Neuron (in vitro differentiated cells): ENCODE measurements around the gene FRMD4A.
"Not testable (repeated sequence)": the region's sequence is repeated elsewhere in the genome, so short reads cannot be mapped to it uniquely, and the experiment has no call there.

Experiments
- H2AFZ ChIP-seq: one replicate; pipeline ENCODE4 v1.6.1; 2013; ENCODE audit warnings: low read depth, mild to moderate bottlenecking, inconsistent platforms, low read length, moderate library complexity
- H3K27me3 ChIP-seq: one replicate; pipeline ENCODE4 v1.6.1; 2013; ENCODE audit warnings: low read length; ENCODE audit not compliant: insufficient read depth
- H3K36me3 ChIP-seq: one replicate; pipeline ENCODE4 v1.6.1; 2013; ENCODE audit warnings: low read length; ENCODE audit not compliant: insufficient read depth
- H3K4me1 ChIP-seq: one replicate; pipeline ENCODE4 v1.6.1; 2013; ENCODE audit warnings: low read length; ENCODE audit not compliant: insufficient read depth
- H3K4me3 ChIP-seq: 2 replicates; pipeline ENCODE4 v1.5.1; 2013; ENCODE audit warnings: mild to moderate bottlenecking, low read length, moderate library complexity
- H3K9me3 ChIP-seq: one replicate; pipeline ENCODE4 v1.6.1; 2013; ENCODE audit warnings: low read length

FRMD4A gene

DNA sequence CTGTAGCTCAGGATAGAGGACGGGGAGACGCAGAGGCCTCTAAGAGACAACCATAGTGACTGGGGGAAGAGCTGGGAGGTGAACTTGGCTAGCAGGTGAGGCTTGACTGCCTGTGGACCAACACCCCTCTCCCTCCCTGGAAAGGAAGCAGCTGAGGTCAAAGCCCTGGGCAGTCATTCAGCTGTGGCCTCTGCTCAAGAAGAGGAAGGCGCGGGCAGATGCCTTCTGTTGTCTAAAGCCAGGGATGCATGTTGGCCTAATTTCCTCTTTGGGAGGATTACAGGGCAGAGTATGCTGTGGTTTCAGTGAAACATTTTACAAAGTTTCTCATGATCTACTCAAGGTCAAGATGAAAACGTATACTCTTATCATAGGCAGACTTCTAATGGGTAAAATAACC lies 416.8 kb downstream of the FRMD4A start:
- Histone ChIP-seq H3K4me3 (no peak overlapping the region), H3K27me3 (no peaks in the 10 kb centered on the region), H3K36me3 (no peaks in the 10 kb centered on the region), H3K9me3 (no peaks in the 10 kb centered on the region), H3K4me1 (peaks cover 8% of the 10 kb centered on the region), H2AFZ (no peak overlapping the region)

DNA sequence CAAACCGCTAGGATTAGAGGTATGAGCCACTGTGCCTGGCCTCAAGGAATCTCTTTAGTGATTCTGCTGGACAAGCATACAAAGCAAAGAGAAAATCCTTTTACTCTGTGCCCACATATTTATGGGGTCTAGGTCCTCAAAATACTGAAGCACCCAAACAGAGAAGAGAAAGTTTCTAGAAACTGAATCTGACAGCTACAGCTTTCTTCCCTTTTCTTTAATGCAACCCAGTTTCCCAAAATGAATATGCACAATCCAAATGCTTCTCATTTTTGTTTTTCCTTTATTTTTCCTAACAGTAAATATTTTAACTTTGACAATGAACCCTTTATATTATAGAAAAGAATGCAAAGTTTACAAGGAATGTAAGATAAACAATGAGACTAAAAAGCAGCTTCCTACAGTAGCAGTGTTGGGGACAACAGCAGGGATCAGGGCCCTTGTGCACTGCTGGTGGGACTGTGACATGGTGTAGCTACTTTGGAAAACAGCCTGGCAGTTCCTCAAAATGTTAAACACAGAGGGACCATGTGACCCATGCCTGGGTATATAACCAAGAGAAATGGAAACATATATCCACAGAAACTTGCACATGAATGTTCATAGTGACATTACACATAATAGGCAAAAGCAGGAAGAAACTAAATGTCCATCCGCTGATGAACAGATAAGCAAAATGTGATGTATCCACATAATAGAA lies 418.8 kb downstream of the FRMD4A start:
- Histone ChIP-seq H2AFZ (no peak overlapping the region), H3K36me3 (no peaks in the 10 kb centered on the region), H3K4me3 (no peak overlapping the region), H3K27me3 (no peaks in the 10 kb centered on the region), H3K9me3 (no peaks in the 10 kb centered on the region), H3K4me1 (peaks cover 8% of the 10 kb centered on the region)

DNA sequence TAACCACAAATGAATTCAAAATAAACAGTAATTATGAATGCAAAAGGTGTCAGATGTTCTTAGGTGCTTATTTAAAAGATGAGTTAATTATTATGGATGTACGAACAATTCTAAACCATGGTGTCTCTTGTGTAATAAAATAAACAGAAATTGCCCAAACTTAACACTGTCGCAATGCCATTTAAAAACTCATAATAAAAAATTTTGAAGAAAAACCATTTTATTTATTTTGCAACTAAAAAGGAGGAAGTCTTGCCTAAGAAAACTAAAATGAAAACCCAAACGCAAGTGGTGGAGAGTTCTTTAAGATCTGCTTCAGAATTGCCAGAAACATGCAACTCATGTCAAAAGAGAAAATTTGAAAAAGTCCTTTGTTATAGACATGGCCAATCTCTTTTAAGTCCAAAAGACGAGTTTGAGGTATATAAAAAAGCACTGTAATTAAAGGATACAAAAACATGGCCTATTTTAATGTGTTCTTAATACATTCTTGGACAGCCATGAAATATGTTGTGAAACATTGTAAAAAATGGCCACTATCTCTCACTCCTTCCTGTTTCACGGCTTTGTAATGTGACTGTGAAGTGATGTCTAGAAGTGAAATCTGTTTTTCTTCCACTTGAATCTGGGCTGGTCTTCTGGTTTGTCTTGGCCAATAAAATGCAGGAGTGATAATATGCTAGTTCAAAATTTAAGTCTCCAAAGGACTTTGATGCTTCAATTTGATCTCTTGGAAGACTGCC lies 421.0 kb downstream of the FRMD4A start:
- Histone ChIP-seq H2AFZ (no peak overlapping the region), H3K4me1 (no peaks in the 10 kb centered on the region), H3K27me3 (no peaks in the 10 kb centered on the region), H3K36me3 (no peaks in the 10 kb centered on the region), H3K9me3 (no peaks in the 10 kb centered on the region), H3K4me3 (no peak overlapping the region)

DNA sequence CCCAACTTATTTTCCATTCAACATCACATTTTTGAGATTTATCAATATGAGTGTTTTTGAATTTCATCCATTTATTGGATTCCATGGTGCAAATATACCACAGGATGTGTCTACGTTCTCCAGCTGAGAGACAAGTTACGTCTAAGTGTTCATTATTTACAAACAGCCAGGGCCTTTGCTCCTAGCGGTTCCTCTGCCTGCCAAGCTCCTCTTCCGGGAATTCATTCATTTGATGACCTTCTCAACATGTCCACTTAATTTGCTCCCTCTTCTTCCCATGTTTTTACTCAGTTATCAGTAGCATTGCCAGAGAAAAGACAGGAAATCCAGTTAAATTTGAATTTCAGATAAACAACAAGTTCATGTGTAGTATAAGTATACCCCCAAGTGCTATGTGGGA lies 422.2 kb downstream of the FRMD4A start:
- peaks cover 7% of the 10 kb centered on the region for H3K4me1 ChIP-seq

DNA sequence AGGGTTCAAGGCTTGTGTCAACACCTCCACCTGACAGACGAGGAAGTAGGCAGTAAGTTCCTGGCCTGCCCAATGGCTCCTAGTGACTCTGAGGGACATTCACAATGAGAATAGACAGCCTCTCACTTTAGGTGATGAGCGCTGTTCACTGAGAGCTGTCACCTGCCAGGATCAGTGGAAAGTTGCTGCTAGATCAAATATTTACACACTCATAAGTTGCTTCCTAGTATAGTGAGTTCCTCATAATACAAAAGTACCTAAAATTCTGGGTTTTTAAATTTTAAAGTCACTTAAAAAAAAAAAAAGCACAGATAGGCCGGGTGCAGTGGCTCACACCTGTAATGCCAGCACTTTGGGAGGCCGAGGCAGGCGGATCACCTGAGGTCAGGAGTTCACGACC lies 423.2 kb downstream of the FRMD4A start:
- H3K4me1 ChIP-seq: peaks cover 7% of the 10 kb centered on the region
- H2AFZ ChIP-seq: no peak overlapping the region
- H3K9me3 ChIP-seq: no peaks in the 10 kb centered on the region
- H3K4me3 ChIP-seq: no peak overlapping the region
- H3K27me3 ChIP-seq: no peaks in the 10 kb centered on the region
- no peaks in the 10 kb centered on the region for H3K36me3 ChIP-seq

More for the DNA sequence above, 422.2 kb downstream of the FRMD4A start:
- no peaks in the 10 kb centered on the region for H3K9me3 ChIP-seq
- no peaks in the 10 kb centered on the region for H3K27me3 ChIP-seq
- no peaks in the 10 kb centered on the region for H3K36me3 ChIP-seq
- no peak overlapping the region for H2AFZ ChIP-seq
- no peak overlapping the region for H3K4me3 ChIP-seq

DNA sequence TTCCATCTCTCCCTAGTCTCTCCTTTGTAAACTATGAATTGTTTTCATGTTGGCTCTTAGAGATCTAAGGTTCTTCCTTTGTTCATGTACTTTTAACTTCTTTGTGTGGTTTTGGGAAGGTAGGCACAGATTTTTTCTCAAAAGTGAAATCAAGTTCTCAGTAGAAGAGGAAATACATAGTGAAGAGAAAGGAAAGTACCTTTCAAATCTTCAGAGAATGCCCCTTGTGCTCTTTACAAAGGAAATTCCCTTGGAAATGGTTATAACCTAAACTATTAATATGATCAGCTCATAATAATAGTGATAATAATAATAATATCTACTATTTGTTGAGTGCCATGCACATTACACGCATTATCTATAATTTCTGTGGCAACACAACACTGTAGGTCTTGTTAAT lies 425.4 kb downstream of the FRMD4A start:
- no peaks in the 10 kb centered on the region for H3K36me3 ChIP-seq
- H2AFZ ChIP-seq: no peak overlapping the region
- H3K9me3 ChIP-seq: no peaks in the 10 kb centered on the region
- peaks cover 7% of the 10 kb centered on the region for H3K4me1 ChIP-seq
- H3K4me3 ChIP-seq: no peak overlapping the region
- no peaks in the 10 kb centered on the region for H3K27me3 ChIP-seq

DNA sequence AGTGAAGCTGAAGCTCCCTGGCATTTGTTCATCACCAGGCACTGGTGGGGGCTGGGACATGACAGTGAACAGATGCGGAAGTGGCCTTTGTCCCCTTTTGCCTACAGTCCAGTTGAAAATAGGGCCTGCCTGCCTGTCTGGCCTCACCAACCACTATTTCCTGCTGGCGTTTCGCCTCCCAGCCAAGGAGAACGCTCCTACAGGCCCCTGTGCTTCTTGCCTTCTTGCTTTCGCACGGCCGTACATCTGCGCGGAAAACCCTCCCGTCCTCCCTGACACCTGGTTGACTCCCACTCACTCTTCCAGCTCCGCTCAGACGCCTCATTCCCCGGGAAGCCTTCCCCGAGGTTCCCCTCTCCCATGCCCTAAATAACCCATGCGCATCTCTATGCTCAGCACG lies 426.7 kb downstream of the FRMD4A start:
- H3K36me3 ChIP-seq: no peaks in the 10 kb centered on the region
- peaks cover 7% of the 10 kb centered on the region for H3K4me1 ChIP-seq
- no peaks in the 10 kb centered on the region for H3K27me3 ChIP-seq
- no peaks in the 10 kb centered on the region for H3K9me3 ChIP-seq
- no peak overlapping the region for H3K4me3 ChIP-seq
- no peak overlapping the region for H2AFZ ChIP-seq

DNA sequence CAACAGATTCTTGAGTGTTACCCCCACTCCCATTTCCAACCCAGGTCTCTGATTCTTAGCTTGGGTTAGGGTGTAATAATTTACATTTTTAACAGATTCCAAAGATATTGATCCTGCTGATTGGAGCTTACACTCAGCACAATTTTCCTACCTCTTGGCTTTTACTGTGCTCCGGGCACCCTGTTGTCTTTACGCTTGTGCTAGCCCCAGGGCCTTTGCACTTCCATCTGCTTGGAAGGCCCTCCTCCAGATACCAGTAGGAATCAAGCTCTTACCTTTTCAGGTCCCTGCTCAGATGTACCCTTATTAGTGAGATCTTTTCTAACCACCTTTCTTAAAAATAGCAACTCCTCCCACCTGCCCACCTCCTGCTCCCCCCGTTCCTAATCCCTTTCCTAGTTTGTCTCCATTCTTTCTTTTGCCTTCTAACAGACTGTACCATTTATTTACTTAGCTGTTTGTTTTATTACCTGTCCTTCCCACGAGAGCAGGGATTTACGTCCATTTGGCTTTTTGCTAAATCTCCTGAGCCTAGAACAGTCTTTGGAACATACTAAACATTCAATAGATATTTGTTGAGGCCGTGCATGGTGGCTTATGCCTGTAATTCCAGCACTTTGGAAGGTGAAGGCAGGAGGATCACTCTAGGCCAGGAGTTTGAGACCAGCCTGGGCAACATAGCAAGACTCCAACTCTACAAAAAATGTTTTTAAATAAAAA lies 427.7 kb downstream of the FRMD4A start:
- no peaks in the 10 kb centered on the region for H3K27me3 ChIP-seq
- H3K4me1 ChIP-seq: peaks cover 7% of the 10 kb centered on the region
- no peaks in the 10 kb centered on the region for H3K36me3 ChIP-seq
- no peaks in the 10 kb centered on the region for H3K9me3 ChIP-seq
- no peak overlapping the region for H3K4me3 ChIP-seq
- H2AFZ ChIP-seq: no peak overlapping the region

DNA sequence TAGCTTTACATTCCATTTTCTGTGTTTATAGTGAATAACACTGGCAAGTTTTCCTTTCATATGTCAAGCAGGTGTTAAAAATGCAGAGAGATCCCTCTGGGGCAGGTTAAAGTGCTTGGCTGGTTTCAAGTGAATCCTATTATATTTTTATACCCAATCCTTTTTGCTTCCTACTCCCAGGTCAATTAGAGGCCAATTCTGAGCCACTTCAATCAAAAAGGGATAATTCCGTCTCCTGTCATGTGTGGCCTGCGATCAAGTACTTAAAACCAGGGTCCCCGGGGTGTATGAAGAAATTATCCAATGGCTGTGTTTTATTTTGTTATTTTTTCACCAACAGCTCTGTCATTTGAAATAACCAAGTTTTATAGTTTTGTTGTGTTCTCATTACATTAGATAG lies 430.8 kb downstream of the FRMD4A start:
- H3K9me3 ChIP-seq: no peaks in the 10 kb centered on the region
- H3K4me1 ChIP-seq: peaks cover 7% of the 10 kb centered on the region
- H2AFZ ChIP-seq: no peak overlapping the region
- H3K27me3 ChIP-seq: no peaks in the 10 kb centered on the region
- no peaks in the 10 kb centered on the region for H3K36me3 ChIP-seq
- no peak overlapping the region for H3K4me3 ChIP-seq

DNA sequence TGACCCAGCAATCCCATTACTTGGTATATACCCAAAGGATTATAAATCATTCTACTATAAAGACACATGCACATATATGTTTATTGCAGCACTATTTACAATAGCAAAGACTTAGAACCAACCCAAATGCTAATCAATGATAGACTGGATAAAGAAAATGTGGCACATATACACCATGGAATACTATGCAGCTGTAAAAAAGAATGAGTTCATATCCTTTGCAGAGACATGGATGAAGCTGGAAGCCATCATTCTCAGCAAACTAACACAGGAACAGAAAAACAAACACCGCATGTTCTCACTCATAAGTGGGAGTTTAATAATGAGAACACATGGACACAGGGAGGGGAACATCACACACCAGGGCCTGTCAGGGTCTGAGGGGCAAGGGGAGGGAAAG lies 434.6 kb downstream of the FRMD4A start:
- H3K36me3 ChIP-seq, H3K27me3 ChIP-seq, H3K4me3 ChIP-seq, H2AFZ ChIP-seq, H3K9me3 ChIP-seq: not testable (repeated sequence)
- peaks cover 10% of the 10 kb centered on the region for H3K4me1 ChIP-seq

DNA sequence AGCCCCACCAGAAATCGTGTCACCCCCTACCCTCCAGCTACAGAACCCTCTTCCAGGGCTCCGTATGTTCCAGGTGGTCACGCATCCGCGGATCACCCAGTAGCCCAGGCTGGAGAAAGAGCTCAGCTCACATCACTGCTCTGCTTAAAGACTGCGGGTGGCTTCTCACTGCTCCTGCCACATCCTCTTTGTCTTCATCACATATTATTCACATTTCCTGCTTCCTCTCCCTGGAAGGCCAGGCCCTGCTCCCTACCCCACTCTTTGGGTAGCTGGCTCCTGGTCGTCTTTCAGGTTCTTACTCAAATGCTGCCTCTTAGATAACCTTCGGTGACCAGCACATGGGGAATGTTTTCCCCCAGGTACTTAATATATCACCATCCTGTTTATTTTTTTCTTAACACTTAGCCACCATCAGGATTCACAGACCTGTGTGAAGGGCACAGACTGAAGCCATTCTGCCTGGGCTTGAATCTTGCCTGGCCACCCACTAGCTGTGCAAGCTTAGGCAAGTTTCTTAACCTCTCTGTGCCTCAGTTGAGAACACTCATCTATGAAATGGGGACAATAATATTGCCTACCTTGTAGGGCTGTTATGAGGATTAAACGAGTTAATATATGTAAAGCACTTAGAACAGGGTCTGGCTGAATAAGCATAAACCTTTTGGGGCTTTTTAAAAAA lies 436.2 kb downstream of the FRMD4A start:
- Histone ChIP-seq H3K9me3 (no peaks in the 10 kb centered on the region), H3K4me1 (peaks cover 19% of the 10 kb centered on the region), H2AFZ (no peak overlapping the region), H3K36me3 (no peaks in the 10 kb centered on the region), H3K4me3 (no peak overlapping the region), H3K27me3 (no peaks in the 10 kb centered on the region)

DNA sequence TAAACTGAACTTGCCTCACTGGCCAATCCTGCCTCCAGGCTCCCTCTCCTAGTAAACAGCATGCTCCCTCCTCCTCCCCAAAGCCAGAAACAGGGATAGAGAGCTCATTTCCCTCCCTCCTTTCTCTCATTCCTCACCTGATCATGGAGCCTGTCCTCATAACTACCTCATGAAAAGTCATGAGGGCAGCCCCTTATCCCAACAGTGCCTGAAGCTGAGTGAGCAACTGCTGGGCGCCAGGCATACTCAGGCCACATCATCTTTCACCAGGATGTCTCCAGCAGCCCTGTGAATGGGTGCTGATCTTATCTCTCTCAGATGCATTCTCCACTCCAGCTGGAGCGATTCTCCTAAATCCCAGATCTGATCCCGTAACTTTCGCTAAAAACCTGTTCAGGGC lies 436.8 kb downstream of the FRMD4A start:
- H3K9me3 ChIP-seq: no peaks in the 10 kb centered on the region
- no peaks in the 10 kb centered on the region for H3K27me3 ChIP-seq
- H3K36me3 ChIP-seq: no peaks in the 10 kb centered on the region
- no peak overlapping the region for H3K4me3 ChIP-seq
- peaks cover 25% of the 10 kb centered on the region for H3K4me1 ChIP-seq
- H2AFZ ChIP-seq: no peak overlapping the region

DNA sequence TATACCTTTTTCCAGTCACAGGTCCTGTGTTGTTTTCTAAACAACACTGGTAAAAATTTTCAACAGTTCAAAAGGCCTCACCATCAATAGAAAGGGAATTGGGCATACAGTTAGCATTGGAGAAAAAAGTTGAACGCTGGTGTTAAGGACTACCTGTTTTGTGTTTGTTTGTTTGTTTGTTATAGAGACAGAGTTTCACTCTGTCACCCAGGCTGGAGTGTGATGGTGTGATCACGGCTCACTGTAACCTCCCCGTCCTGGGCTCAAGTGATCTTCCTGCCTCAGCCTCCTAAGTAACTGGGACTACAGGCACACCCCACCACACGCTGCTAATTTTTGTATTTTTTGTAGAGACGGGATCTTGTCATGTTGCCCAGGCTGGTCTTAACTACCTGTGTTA lies 437.9 kb downstream of the FRMD4A start:
- H3K4me3 ChIP-seq: peak overlapping the region; percentile 77
- peak overlapping the region; percentile 81 for H2AFZ ChIP-seq
- H3K27me3 ChIP-seq: no peaks in the 10 kb centered on the region
- no peaks in the 10 kb centered on the region for H3K36me3 ChIP-seq
- H3K9me3 ChIP-seq: no peaks in the 10 kb centered on the region
- peaks cover 35% of the 10 kb centered on the region for H3K4me1 ChIP-seq
